HEK293 (cell line): ENCODE data around the gene DPEP3.

Experiments used
- CTCF ChIA-PET: fragments of 350-600 bp; formaldehyde crosslinking; extraction: SDS; loops from one replicate; lab custom pipeline; 2021; ENCODE audit warnings: antibody characterized with exemption; lab: Yijun Ruan, JAX
- POLR2A ChIA-PET: fragments of 300-600 bp; formaldehyde crosslinking; extraction: SDS; loops from one replicate; lab custom pipeline; 2020; ENCODE audit warnings: antibody characterized with exemption, inconsistent platforms; lab: Yijun Ruan, JAX
- H3K27ac ChIP-seq: fragments of 200-500 bp; sonication (Bioruptor generic); 2 replicates; pipeline ENCODE4 v1.5.1; 2014; ENCODE audit warnings: low read depth, low read length, control low read depth, inconsistent platforms; ENCODE audit errors: extremely low read depth
- H3K36me3 ChIP-seq, 2 experiments: fragments of 200-500 bp in 1 of 2; sonication (Bioruptor generic) in 1 of 2; 1 replicate in 1 of 2; 2 replicates in 1 of 2; pipeline ENCODE4 v1.5.1; 2014 to 2017; ENCODE audit warnings: inconsistent platforms in 2 of 2, low read length in 2 of 2; ENCODE audit not compliant: control insufficient read depth in 2 of 2, insufficient read depth in 1 of 2
- H3K4me1 ChIP-seq: fragments of 200-500 bp; sonication (Bioruptor generic); 2 replicates; pipeline ENCODE4 v1.5.1; 2014; ENCODE audit warnings: mild to moderate bottlenecking, low read length, inconsistent platforms; ENCODE audit not compliant: control insufficient read depth, insufficient read depth
- H3K4me3 ChIP-seq: 2 replicates; pipeline ENCODE4 v1.5.1; 2011; ENCODE audit warnings: low read depth, mild to moderate bottlenecking, control low read depth, low read length, moderate library complexity
- H3K9me3 ChIP-seq: fragments of 200-500 bp; sonication (Bioruptor generic); 2 replicates; pipeline ENCODE4 v1.5.1; 2014; ENCODE audit warnings: low read depth, low read length, inconsistent platforms; ENCODE audit not compliant: control insufficient read depth, insufficient read depth
- EGR2 ChIP-seq: fragments of 450-650 bp; formaldehyde crosslinking; IDR thresholded peaks from 2 replicates; pipeline ENCODE4 v1.5.1; 2016; ENCODE audit warnings: low read depth, missing biosample characterization, missing genetic modification characterization
- RBAK ChIP-seq: fragments of 450-650 bp; formaldehyde crosslinking; IDR thresholded peaks from 2 replicates; pipeline ENCODE4 v1.5.1; 2016; ENCODE audit warnings: missing biosample characterization, missing genetic modification characterization
- SETDB1 ChIP-seq: IDR thresholded peaks from one replicate; pipeline ENCODE4 v1.6.1; 2017; ENCODE audit warnings: mild to moderate bottlenecking, low read length, moderate library complexity, mixed read lengths; ENCODE audit not compliant: insufficient read length
- ZBTB1 ChIP-seq: fragments of 450-650 bp; formaldehyde crosslinking; IDR thresholded peaks from 2 replicates; pipeline ENCODE4 v1.5.1; 2016; ENCODE audit warnings: missing biosample characterization, missing genetic modification characterization
- ZBTB20 ChIP-seq: fragments of 450-650 bp; formaldehyde crosslinking; IDR thresholded peaks from 2 replicates; pipeline ENCODE4 v1.5.1; 2016; ENCODE audit warnings: missing biosample characterization, missing genetic modification characterization
- ZFP69B ChIP-seq: fragments of 450-650 bp; formaldehyde crosslinking; IDR thresholded peaks from 2 replicates; pipeline ENCODE4 v1.5.1; 2016; ENCODE audit warnings: missing biosample characterization, missing genetic modification characterization
- ZNF184 ChIP-seq: fragments of 450-650 bp; IDR thresholded peaks from 2 replicates; pipeline ENCODE4 v1.5.1; 2018; ENCODE audit warnings: missing biosample characterization, mild to moderate bottlenecking, missing genetic modification characterization
- ZNF274 ChIP-seq, 2 experiments: fragments of 200-500 bp in 1 of 2; fragments of 450-650 bp in 1 of 2; sonication (Bioruptor generic) in 1 of 2; formaldehyde crosslinking in 1 of 2; IDR thresholded peaks; 2 replicates each; pipeline versions ENCODE4 v1.5.1 to v1.6.1; 2014 to 2016; ENCODE audit warnings: borderline replicate concordance in 1 of 2, inconsistent platforms in 1 of 2, low read length in 1 of 2, missing biosample characterization in 1 of 2, missing genetic modification characterization in 1 of 2
- ZNF426 ChIP-seq: fragments of 450-650 bp; formaldehyde crosslinking; IDR thresholded peaks from 2 replicates; pipeline ENCODE4 v1.5.1; 2017; ENCODE audit warnings: missing biosample characterization, missing genetic modification characterization, mild to moderate bottlenecking, inconsistent platforms, moderate library complexity
- ZNF558 ChIP-seq: fragments of 450-650 bp; formaldehyde crosslinking; IDR thresholded peaks from 2 replicates; pipeline ENCODE4 v1.5.1; 2016; ENCODE audit warnings: missing biosample characterization, missing genetic modification characterization
- ZNF600 ChIP-seq: fragments of 450-650 bp; formaldehyde crosslinking; IDR thresholded peaks from 2 replicates; pipeline ENCODE4 v1.5.1; 2016; ENCODE audit warnings: missing biosample characterization, missing genetic modification characterization
- ZNF629 ChIP-seq: fragments of 450-650 bp; formaldehyde crosslinking; IDR thresholded peaks from 2 replicates; pipeline ENCODE4 v1.5.1; 2017; ENCODE audit warnings: missing biosample characterization, missing genetic modification characterization
- ZNF660 ChIP-seq: fragments of 450-650 bp; IDR thresholded peaks from 2 replicates; pipeline ENCODE4 v1.5.1; 2018; ENCODE audit warnings: missing biosample characterization, mild to moderate bottlenecking, missing genetic modification characterization
- ZNF664 ChIP-seq: fragments of 450-650 bp; formaldehyde crosslinking; IDR thresholded peaks from 2 replicates; pipeline ENCODE4 v1.5.1; 2016; ENCODE audit warnings: missing biosample characterization, missing genetic modification characterization
- ZNF777 ChIP-seq: fragments of 450-650 bp; formaldehyde crosslinking; IDR thresholded peaks from 2 replicates; pipeline ENCODE4 v1.5.1; 2017; ENCODE audit warnings: missing biosample characterization, missing genetic modification characterization, borderline replicate concordance
- ZSCAN30 ChIP-seq: fragments of 450-650 bp; IDR thresholded peaks from 2 replicates; pipeline ENCODE4 v1.5.1; 2018; ENCODE audit warnings: missing biosample characterization, mild to moderate bottlenecking, missing genetic modification characterization, moderate library complexity
- TF ChIP-seq, protein P1 (sequence below): fragments of 450-650 bp; formaldehyde crosslinking; IDR thresholded peaks from 2 replicates; pipeline ENCODE4 v1.5.1; 2016; ENCODE audit warnings: missing biosample characterization, missing genetic modification characterization
- TF ChIP-seq, protein P2 (sequence below): fragments of 450-650 bp; formaldehyde crosslinking; IDR thresholded peaks from 2 replicates; pipeline ENCODE4 v1.5.1; 2016; ENCODE audit warnings: missing biosample characterization, missing genetic modification characterization
- TF ChIP-seq, protein P3 (sequence below): fragments of 450-650 bp; IDR thresholded peaks from 2 replicates; pipeline ENCODE4 v1.5.1; 2018; ENCODE audit warnings: missing biosample characterization, mild to moderate bottlenecking, missing genetic modification characterization
- TF ChIP-seq, protein P4 (sequence below): fragments of 450-650 bp; formaldehyde crosslinking; IDR thresholded peaks from 2 replicates; pipeline ENCODE4 v1.5.1; 2016; ENCODE audit warnings: missing biosample characterization, missing genetic modification characterization
- TF ChIP-seq, protein P5 (sequence below): fragments of 450-650 bp; formaldehyde crosslinking; IDR thresholded peaks from 2 replicates; pipeline ENCODE4 v1.5.1; 2017; ENCODE audit warnings: missing biosample characterization, missing genetic modification characterization
- TF ChIP-seq, protein P6 (sequence below): fragments of 450-650 bp; formaldehyde crosslinking; IDR thresholded peaks from 2 replicates; pipeline ENCODE4 v1.5.1; 2016; ENCODE audit warnings: missing biosample characterization, missing genetic modification characterization
- TF ChIP-seq, protein P7 (sequence below): fragments of 450-650 bp; formaldehyde crosslinking; IDR thresholded peaks from 2 replicates; pipeline ENCODE4 v1.5.1; 2017; ENCODE audit warnings: missing biosample characterization, mild to moderate bottlenecking, missing genetic modification characterization, moderate library complexity

Gene DPEP3

DNA sequence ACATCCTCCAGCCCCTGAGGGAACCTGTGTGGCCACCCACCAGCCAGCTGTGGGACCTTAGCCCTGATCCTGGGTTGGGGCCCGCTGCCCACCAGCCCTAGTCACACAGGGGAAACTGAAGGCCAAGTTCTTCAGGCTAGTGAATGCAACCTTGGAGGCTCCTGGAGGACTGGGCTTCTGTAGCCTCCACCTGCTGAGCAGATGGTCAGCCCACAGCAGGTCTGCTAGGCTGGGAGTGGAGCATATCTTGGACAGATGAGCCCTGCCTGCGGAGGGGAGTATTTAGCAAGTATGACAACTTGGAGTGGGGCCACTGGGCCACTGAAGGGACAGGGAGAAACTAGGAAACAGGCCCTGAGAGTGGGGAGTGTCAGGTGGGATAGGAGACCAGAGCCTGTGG lies 4.1 kb downstream of the DPEP3 start (continued):
- TF ChIP-seq, protein P1, sequence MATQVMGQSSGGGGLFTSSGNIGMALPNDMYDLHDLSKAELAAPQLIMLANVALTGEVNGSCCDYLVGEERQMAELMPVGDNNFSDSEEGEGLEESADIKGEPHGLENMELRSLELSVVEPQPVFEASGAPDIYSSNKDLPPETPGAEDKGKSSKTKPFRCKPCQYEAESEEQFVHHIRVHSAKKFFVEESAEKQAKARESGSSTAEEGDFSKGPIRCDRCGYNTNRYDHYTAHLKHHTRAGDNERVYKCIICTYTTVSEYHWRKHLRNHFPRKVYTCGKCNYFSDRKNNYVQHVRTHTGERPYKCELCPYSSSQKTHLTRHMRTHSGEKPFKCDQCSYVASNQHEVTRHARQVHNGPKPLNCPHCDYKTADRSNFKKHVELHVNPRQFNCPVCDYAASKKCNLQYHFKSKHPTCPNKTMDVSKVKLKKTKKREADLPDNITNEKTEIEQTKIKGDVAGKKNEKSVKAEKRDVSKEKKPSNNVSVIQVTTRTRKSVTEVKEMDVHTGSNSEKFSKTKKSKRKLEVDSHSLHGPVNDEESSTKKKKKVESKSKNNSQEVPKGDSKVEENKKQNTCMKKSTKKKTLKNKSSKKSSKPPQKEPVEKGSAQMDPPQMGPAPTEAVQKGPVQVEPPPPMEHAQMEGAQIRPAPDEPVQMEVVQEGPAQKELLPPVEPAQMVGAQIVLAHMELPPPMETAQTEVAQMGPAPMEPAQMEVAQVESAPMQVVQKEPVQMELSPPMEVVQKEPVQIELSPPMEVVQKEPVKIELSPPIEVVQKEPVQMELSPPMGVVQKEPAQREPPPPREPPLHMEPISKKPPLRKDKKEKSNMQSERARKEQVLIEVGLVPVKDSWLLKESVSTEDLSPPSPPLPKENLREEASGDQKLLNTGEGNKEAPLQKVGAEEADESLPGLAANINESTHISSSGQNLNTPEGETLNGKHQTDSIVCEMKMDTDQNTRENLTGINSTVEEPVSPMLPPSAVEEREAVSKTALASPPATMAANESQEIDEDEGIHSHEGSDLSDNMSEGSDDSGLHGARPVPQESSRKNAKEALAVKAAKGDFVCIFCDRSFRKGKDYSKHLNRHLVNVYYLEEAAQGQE (tag by site-specific recombination): no peak
- TF ChIP-seq ZNF664 (tag by site-specific recombination): no peak
- no peak for TF ChIP-seq ZNF629 (tag by site-specific recombination)
- TF ChIP-seq, protein P2, sequence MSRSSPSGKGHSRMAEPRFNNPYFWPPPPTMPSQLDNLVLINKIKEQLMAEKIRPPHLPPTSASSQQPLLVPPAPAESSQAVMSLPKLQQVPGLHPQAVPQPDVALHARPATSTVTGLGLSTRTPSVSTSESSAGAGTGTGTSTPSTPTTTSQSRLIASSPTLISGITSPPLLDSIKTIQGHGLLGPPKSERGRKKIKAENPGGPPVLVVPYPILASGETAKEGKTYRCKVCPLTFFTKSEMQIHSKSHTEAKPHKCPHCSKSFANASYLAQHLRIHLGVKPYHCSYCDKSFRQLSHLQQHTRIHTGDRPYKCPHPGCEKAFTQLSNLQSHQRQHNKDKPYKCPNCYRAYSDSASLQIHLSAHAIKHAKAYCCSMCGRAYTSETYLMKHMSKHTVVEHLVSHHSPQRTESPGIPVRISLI (tag by site-specific recombination): no peak
- no peak for TF ChIP-seq ZNF426 (tag by site-specific recombination)
- TF ChIP-seq, all 188 proteins: peak for 0

DNA sequence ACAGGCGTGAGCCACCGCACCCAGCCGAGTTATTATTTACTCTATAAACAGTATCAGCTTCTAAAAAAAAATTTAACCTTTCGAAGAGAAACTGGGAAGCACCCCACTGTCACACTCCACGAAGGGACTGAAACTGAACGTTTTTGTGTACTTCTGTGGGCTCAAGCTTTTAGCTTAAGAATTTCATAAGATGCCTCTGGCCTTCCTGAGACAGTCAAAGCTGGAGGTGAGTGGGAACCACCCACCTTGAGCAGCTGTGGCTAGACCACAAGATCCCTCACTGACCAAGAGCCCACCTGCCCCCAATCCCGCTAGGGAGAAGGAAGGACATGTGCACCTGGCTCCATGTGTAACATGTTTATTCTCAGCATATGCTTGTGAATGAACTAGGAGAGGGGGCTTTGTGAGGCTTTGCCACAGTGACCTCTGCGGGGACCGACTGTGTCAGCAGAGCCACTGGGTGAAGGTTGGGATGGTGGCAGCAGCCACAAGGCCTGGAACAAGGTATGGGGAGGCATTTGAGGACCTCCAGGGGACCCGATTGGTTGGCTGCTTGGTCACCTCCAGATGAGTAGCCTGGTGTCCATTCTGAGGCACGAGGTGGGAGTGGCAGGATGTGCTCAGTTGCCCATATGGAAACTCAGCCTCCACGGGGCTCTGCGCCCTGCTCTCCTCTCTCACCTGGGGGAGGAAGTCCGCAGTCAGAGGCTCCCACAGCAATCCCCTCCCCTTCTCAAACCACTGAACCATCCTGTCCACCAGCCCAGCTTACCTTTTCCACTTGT lies 4.8 kb downstream of the DPEP3 start:
- H3K27ac ChIP-seq: no peak overlapping the region
- no peaks in the 10 kb centered on the region for H3K4me1 ChIP-seq
- TF ChIP-seq ZNF274 (IDR thresholded peaks at IDR 0.05; ENCODE audit: low read length): no peak
- TF ChIP-seq ZNF274 (tag by site-specific recombination; IDR thresholded peaks at IDR 0.05; ENCODE audit: borderline replicate concordance): no peak
- TF ChIP-seq, protein P3, sequence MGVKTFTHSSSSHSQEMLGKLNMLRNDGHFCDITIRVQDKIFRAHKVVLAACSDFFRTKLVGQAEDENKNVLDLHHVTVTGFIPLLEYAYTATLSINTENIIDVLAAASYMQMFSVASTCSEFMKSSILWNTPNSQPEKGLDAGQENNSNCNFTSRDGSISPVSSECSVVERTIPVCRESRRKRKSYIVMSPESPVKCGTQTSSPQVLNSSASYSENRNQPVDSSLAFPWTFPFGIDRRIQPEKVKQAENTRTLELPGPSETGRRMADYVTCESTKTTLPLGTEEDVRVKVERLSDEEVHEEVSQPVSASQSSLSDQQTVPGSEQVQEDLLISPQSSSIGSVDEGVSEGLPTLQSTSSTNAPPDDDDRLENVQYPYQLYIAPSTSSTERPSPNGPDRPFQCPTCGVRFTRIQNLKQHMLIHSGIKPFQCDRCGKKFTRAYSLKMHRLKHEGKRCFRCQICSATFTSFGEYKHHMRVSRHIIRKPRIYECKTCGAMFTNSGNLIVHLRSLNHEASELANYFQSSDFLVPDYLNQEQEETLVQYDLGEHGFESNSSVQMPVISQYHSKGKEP: no peak
- TF ChIP-seq ZNF600: no peak
- TF ChIP-seq ZNF777: no peak
- TF ChIP-seq, protein P4, sequence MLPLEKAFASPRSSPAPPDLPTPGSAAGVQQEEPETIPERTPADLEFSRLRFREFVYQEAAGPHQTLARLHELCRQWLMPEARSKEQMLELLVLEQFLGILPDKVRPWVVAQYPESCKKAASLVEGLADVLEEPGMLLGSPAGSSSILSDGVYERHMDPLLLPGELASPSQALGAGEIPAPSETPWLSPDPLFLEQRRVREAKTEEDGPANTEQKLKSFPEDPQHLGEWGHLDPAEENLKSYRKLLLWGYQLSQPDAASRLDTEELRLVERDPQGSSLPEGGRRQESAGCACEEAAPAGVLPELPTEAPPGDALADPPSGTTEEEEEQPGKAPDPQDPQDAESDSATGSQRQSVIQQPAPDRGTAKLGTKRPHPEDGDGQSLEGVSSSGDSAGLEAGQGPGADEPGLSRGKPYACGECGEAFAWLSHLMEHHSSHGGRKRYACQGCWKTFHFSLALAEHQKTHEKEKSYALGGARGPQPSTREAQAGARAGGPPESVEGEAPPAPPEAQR (tag by site-specific recombination): no peak
- TF ChIP-seq ZBTB20 (tag by site-specific recombination): no peak
- no peak for TF ChIP-seq ZFP69B (tag by site-specific recombination)
- TF ChIP-seq EGR2 (tag by site-specific recombination): no peak
- TF ChIP-seq, protein P5, sequence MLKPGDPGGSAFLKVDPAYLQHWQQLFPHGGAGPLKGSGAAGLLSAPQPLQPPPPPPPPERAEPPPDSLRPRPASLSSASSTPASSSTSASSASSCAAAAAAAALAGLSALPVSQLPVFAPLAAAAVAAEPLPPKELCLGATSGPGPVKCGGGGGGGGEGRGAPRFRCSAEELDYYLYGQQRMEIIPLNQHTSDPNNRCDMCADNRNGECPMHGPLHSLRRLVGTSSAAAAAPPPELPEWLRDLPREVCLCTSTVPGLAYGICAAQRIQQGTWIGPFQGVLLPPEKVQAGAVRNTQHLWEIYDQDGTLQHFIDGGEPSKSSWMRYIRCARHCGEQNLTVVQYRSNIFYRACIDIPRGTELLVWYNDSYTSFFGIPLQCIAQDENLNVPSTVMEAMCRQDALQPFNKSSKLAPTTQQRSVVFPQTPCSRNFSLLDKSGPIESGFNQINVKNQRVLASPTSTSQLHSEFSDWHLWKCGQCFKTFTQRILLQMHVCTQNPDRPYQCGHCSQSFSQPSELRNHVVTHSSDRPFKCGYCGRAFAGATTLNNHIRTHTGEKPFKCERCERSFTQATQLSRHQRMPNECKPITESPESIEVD (tag by site-specific recombination): no peak
- TF ChIP-seq, protein P6, sequence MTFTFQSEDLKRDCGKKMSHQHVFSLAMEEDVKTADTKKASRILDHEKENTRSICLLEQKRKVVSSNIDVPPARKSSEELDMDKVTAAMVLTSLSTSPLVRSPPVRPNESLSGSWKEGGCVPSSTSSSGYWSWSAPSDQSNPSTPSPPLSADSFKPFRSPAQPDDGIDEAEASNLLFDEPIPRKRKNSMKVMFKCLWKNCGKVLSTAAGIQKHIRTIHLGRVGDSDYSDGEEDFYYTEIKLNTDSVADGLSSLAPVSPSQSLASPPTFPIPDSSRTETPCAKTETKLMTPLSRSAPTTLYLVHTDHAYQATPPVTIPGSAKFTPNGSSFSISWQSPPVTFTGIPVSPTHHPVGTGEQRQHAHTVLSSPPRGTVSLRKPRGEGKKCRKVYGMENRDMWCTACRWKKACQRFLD: no peak
- no peak for TF ChIP-seq ZNF558
- no peak for TF ChIP-seq RBAK (tag by site-specific recombination)
- TF ChIP-seq ZSCAN30 (tag by site-specific recombination): no peak
- no peak for TF ChIP-seq ZNF660 (tag by site-specific recombination)
- TF ChIP-seq, protein P7, sequence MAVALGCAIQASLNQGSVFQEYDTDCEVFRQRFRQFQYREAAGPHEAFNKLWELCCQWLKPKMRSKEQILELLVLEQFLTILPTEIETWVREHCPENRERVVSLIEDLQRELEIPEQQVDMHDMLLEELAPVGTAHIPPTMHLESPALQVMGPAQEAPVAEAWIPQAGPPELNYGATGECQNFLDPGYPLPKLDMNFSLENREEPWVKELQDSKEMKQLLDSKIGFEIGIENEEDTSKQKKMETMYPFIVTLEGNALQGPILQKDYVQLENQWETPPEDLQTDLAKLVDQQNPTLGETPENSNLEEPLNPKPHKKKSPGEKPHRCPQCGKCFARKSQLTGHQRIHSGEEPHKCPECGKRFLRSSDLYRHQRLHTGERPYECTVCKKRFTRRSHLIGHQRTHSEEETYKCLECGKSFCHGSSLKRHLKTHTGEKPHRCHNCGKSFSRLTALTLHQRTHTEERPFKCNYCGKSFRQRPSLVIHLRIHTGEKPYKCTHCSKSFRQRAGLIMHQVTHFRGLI (tag by site-specific recombination): no peak
- TF ChIP-seq ZBTB1 (tag by site-specific recombination): no peak
- TF ChIP-seq ZNF184 (tag by site-specific recombination): no peak
- no peak for TF ChIP-seq SETDB1
- no peak for TF ChIP-seq ZNF426 (tag by site-specific recombination)
- ChIA-PET CTCF (interaction anchor here (0.7 kb wide), 1 partner anchor 89 kb away, joined by 4 read pairs; no protein-coding TSS in a partner anchor), POLR2A (no interaction called here)
- no peak overlapping the region for H3K4me3 ChIP-seq
- H3K36me3 ChIP-seq: no peaks in the 10 kb centered on the region
- H3K9me3 ChIP-seq: no peaks in the 10 kb centered on the region
